Testis (tissue), 2 donors: ENCODE measurements around the gene AURKA.

ENCODE experiments used
- POLR2A ChIP-seq: fragments of 450-650 bp; IDR thresholded peaks from one replicate; pipeline ENCODE4 v1.6.1; 2017; ENCODE audit warnings: antibody characterized with exemption, mild to moderate bottlenecking, moderate library complexity
- TF ChIP-seq, protein P1 (sequence below), 3 experiments: fragments of 450-650 bp in 2 of 3; fragments of 200-600 bp in 1 of 3; sonication (generic) in 1 of 3; IDR thresholded peaks; one replicate each; pipeline ENCODE4 v1.5.1; 2016 to 2019; ENCODE audit warnings: antibody characterized with exemption in 3 of 3, mild to moderate bottlenecking in 2 of 3, moderate library complexity in 1 of 3

- TF ChIP-seq, protein P1, sequence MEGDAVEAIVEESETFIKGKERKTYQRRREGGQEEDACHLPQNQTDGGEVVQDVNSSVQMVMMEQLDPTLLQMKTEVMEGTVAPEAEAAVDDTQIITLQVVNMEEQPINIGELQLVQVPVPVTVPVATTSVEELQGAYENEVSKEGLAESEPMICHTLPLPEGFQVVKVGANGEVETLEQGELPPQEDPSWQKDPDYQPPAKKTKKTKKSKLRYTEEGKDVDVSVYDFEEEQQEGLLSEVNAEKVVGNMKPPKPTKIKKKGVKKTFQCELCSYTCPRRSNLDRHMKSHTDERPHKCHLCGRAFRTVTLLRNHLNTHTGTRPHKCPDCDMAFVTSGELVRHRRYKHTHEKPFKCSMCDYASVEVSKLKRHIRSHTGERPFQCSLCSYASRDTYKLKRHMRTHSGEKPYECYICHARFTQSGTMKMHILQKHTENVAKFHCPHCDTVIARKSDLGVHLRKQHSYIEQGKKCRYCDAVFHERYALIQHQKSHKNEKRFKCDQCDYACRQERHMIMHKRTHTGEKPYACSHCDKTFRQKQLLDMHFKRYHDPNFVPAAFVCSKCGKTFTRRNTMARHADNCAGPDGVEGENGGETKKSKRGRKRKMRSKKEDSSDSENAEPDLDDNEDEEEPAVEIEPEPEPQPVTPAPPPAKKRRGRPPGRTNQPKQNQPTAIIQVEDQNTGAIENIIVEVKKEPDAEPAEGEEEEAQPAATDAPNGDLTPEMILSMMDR (IDR thresholded peaks at IDR 0.05), result no peak
- TF ChIP-seq POLR2A, result no peak
These were observed 41.2 kb downstream of the AURKA start for GRCh38 chr20:56350842-56351241.
